ENCODE results near the gene PTGDS.

GRCh38 chr9:136937186-136938001 lies 39.9 kb upstream of the PTGDS start:
- TF ChIP-seq EZH2 (IDR thresholded peaks at IDR 0.05; ENCODE audit: borderline replicate concordance, low read depth, low read length) (no peak), RNF219 (CRISPR knock-in tag; IDR thresholded peaks at IDR 0.05) (no peak), EP300 (IDR thresholded peaks at IDR 0.05; ENCODE audit: low read length) (no peak), ZNF395 (CRISPR knock-in tag; IDR thresholded peaks at IDR 0.05) (no peak), MAX (CRISPR knock-in tag; IDR thresholded peaks at IDR 0.05) (no peak), E2F8 (IDR thresholded peaks at IDR 0.05; ENCODE audit: low read depth, partially characterized antibody) (no peak), CTCF (IDR thresholded peaks at IDR 0.05 in 2 of 3, conservative IDR thresholded peaks at IDR 0.05 in 1 of 3; ENCODE audit: insufficient read depth in 2 of 3, low read depth in 1 of 3, low read length in 3 of 3) (no peak), TCF7 (IDR thresholded peaks at IDR 0.05; ENCODE audit: borderline replicate concordance) (no peak), RFX5 (IDR thresholded peaks at IDR 0.05; ENCODE audit: low read depth, low read length) (no peak), ZBTB43 (CRISPR knock-in tag; IDR thresholded peaks at IDR 0.05) (no peak)
